LNCaP clone FGC (cell line): ENCODE measurements around the gene SLC7A6OS.

Experiments used
- DNase-seq: peaks from one replicate; pipeline ENCODE4 v3.0.0-alpha.2; 2011; ENCODE audit warnings: low read depth
- H3K4me3 ChIP-seq: 2 replicates; pipeline ENCODE4 v1.5.1; 2011; ENCODE audit warnings: mild to moderate bottlenecking, low read depth, low read length, control low read depth
- CTCF ChIP-seq: IDR thresholded peaks from 2 replicates; pipeline ENCODE4 v1.5.1; 2012; ENCODE audit warnings: mild to moderate bottlenecking; ENCODE audit not compliant: control insufficient read depth, insufficient read depth; ENCODE audit errors: extremely low read depth

The SLC7A6OS gene

GRCh38 chr16:68282064-68282452 lies 28.7 kb downstream of the SLC7A6OS start:
- no peak overlapping the region for H3K4me3 ChIP-seq
- DNase-seq: no peak
- no peak for TF ChIP-seq CTCF

GRCh38 chr16:68281368-68282063 lies 29.2 kb downstream of the SLC7A6OS start:
- DNase-seq: no peak
- no peak for TF ChIP-seq CTCF
- H3K4me3 ChIP-seq: no peak overlapping the region

GRCh38 chr16:68279726-68280558 lies 30.8 kb downstream of the SLC7A6OS start:
- H3K4me3 ChIP-seq: no peak overlapping the region
- no peak for DNase-seq
- no peak for TF ChIP-seq CTCF

- no peak for DNase-seq
- TF ChIP-seq CTCF: no peak
- no peak overlapping the region for H3K4me3 ChIP-seq
These were observed 34.5 kb downstream of the SLC7A6OS start for GRCh38 chr16:68276223-68276622.

GRCh38 chr16:68275611-68276191 lies 35.0 kb downstream of the SLC7A6OS start:
- no peak for DNase-seq
- no peak for TF ChIP-seq CTCF
- no peak overlapping the region for H3K4me3 ChIP-seq

GRCh38 chr16:68274441-68274840 lies 36.3 kb downstream of the SLC7A6OS start:
- no peak for DNase-seq
- H3K4me3 ChIP-seq: no peak overlapping the region
- TF ChIP-seq CTCF: no peak

GRCh38 chr16:68273896-68274295 lies 36.9 kb downstream of the SLC7A6OS start:
- no peak overlapping the region for H3K4me3 ChIP-seq
- DNase-seq: no peak
- TF ChIP-seq CTCF: no peak
